ENCODE data around the gene P2RY2.

- TF ChIP-seq, protein P1, sequence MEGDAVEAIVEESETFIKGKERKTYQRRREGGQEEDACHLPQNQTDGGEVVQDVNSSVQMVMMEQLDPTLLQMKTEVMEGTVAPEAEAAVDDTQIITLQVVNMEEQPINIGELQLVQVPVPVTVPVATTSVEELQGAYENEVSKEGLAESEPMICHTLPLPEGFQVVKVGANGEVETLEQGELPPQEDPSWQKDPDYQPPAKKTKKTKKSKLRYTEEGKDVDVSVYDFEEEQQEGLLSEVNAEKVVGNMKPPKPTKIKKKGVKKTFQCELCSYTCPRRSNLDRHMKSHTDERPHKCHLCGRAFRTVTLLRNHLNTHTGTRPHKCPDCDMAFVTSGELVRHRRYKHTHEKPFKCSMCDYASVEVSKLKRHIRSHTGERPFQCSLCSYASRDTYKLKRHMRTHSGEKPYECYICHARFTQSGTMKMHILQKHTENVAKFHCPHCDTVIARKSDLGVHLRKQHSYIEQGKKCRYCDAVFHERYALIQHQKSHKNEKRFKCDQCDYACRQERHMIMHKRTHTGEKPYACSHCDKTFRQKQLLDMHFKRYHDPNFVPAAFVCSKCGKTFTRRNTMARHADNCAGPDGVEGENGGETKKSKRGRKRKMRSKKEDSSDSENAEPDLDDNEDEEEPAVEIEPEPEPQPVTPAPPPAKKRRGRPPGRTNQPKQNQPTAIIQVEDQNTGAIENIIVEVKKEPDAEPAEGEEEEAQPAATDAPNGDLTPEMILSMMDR (IDR thresholded peaks at IDR 0.05) = no peak
- TF ChIP-seq, protein P2, sequence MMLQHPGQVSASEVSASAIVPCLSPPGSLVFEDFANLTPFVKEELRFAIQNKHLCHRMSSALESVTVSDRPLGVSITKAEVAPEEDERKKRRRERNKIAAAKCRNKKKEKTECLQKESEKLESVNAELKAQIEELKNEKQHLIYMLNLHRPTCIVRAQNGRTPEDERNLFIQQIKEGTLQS (CRISPR knock-in tag; conservative IDR thresholded peaks at IDR 0.05) = no peak
- TF ChIP-seq IRF1 (CRISPR knock-in tag; IDR thresholded peaks at IDR 0.05) = no peak
- TF ChIP-seq ETV6 (CRISPR knock-in tag; IDR thresholded peaks at IDR 0.05) = no peak
- TF ChIP-seq CREB1 (CRISPR knock-in tag; IDR thresholded peaks at IDR 0.05) = no peak
- no peak for TF ChIP-seq NR2C2 (CRISPR knock-in tag; IDR thresholded peaks at IDR 0.05)
Observed at GRCh38 chr11:73186294-73186850, 31.7 kb upstream of the P2RY2 start.

Data from WTC11 (cell line).